GM12878 (cell line): ENCODE results near the gene GOLIM4.

ENCODE experiments used
- CTCF ChIP-seq, 3 experiments: IDR thresholded peaks in 2 of 3; conservative IDR thresholded peaks in 1 of 3; 2 replicates each; pipeline ENCODE4 v1.5.1; 2011; ENCODE audit warnings: low read depth in 3 of 3, low read length in 3 of 3, mild to moderate bottlenecking in 3 of 3, control low read depth in 2 of 3, moderate library complexity in 2 of 3, inconsistent platforms in 1 of 3, mixed read lengths in 1 of 3; ENCODE audit not compliant: control insufficient read depth in 2 of 3, insufficient read depth in 1 of 3; ENCODE audit errors: extremely low read depth in 1 of 3
- EP300 ChIP-seq, 2 experiments: fragments of 150-350 bp in 1 of 2; IDR thresholded peaks; 2 replicates each; pipeline ENCODE4 v1.6.1; 2011 to 2012; ENCODE audit warnings: low read depth in 2 of 2, low read length in 2 of 2, borderline replicate concordance in 1 of 2, improper control_type of control experiment in 1 of 2, inconsistent platforms in 1 of 2; ENCODE audit not compliant: control insufficient read depth in 1 of 2
- POLR2A ChIP-seq: IDR thresholded peaks from 2 replicates; pipeline ENCODE4 v1.6.1; 2011; ENCODE audit warnings: low read depth, mild to moderate bottlenecking, low read length
- RAD21 ChIP-seq: IDR thresholded peaks from 2 replicates; pipeline ENCODE4 v1.6.1; 2011; ENCODE audit warnings: mild to moderate bottlenecking, low read depth, low read length, moderate library complexity; ENCODE audit not compliant: insufficient read depth
- TF ChIP-seq, protein P1 (sequence below): IDR thresholded peaks from 2 replicates; pipeline ENCODE4 v1.6.1; 2012; ENCODE audit warnings: mild to moderate bottlenecking, low read depth, low read length
- TF ChIP-seq, protein P2 (sequence below): IDR thresholded peaks from 2 replicates; pipeline ENCODE4 v1.6.1; 2011; ENCODE audit warnings: low read depth, mild to moderate bottlenecking, low read length, moderate library complexity, borderline replicate concordance; ENCODE audit errors: extremely low read depth

GRCh38 chr3:168073842-168074605 is 21.7 kb downstream of the GOLIM4 start:
- TF ChIP-seq CTCF (IDR thresholded peaks at IDR 0.05 in 2 of 3, conservative IDR thresholded peaks at IDR 0.05 in 1 of 3; ENCODE audit: control insufficient read depth in 2 of 3, extremely low read depth in 1 of 3, insufficient read depth in 1 of 3, low read depth in 3 of 3, low read length in 3 of 3) (no peak), EP300 (IDR thresholded peaks at IDR 0.05; ENCODE audit: borderline replicate concordance in 1 of 2, control insufficient read depth in 1 of 2, low read depth in 2 of 2, low read length in 2 of 2) (no peak), RAD21 (no peak), POLR2A (no peak)
- TF ChIP-seq, protein P1, sequence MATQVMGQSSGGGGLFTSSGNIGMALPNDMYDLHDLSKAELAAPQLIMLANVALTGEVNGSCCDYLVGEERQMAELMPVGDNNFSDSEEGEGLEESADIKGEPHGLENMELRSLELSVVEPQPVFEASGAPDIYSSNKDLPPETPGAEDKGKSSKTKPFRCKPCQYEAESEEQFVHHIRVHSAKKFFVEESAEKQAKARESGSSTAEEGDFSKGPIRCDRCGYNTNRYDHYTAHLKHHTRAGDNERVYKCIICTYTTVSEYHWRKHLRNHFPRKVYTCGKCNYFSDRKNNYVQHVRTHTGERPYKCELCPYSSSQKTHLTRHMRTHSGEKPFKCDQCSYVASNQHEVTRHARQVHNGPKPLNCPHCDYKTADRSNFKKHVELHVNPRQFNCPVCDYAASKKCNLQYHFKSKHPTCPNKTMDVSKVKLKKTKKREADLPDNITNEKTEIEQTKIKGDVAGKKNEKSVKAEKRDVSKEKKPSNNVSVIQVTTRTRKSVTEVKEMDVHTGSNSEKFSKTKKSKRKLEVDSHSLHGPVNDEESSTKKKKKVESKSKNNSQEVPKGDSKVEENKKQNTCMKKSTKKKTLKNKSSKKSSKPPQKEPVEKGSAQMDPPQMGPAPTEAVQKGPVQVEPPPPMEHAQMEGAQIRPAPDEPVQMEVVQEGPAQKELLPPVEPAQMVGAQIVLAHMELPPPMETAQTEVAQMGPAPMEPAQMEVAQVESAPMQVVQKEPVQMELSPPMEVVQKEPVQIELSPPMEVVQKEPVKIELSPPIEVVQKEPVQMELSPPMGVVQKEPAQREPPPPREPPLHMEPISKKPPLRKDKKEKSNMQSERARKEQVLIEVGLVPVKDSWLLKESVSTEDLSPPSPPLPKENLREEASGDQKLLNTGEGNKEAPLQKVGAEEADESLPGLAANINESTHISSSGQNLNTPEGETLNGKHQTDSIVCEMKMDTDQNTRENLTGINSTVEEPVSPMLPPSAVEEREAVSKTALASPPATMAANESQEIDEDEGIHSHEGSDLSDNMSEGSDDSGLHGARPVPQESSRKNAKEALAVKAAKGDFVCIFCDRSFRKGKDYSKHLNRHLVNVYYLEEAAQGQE, result no peak
- TF ChIP-seq, protein P2, sequence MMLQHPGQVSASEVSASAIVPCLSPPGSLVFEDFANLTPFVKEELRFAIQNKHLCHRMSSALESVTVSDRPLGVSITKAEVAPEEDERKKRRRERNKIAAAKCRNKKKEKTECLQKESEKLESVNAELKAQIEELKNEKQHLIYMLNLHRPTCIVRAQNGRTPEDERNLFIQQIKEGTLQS, result no peak
